ENCODE data around the gene FOXF2. TPM values are rescaled to one million over a fixed set of nuclear protein-coding genes. Genes with fewer than 3 reads are reported as not detected.

The FOXF2 gene
- total RNA-seq, 1 donor from 2014 or later, result 0.30 TPM

- intact Hi-C loops (cut with micrococcal nuclease), result no loop called here
- Histone ChIP-seq H3K4me3 (no peak overlapping the region), H3K4me1 (no peaks in the 10 kb centered on the region), H3K9me3 (replicated peaks) (peaks cover 16% of the 10 kb centered on the region), H3K27me3 (ENCODE audit: low read depth) (peaks cover 94% of the 10 kb centered on the region), H3K36me3 (no peaks in the 10 kb centered on the region), H3K27ac (replicated peaks) (no peak overlapping the region)
- TF ChIP-seq CTCF (IDR thresholded peaks at IDR 0.05; ENCODE audit: borderline replicate concordance), result no peak
- no peak for DNase-seq
Measured at GRCh38 chr6:1418471-1419191, 29.3 kb downstream of the FOXF2 start.

- no peak for TF ChIP-seq CTCF (IDR thresholded peaks at IDR 0.05; ENCODE audit: borderline replicate concordance)
- Histone ChIP-seq H3K9me3 (replicated peaks) (peaks cover 16% of the 10 kb centered on the region), H3K36me3 (no peaks in the 10 kb centered on the region), H3K4me3 (no peak overlapping the region), H3K4me1 (no peaks in the 10 kb centered on the region), H3K27ac (replicated peaks) (no peak overlapping the region), H3K27me3 (ENCODE audit: low read depth) (peaks cover 95% of the 10 kb centered on the region)
- intact Hi-C loops (cut with micrococcal nuclease), result no loop called here
- DNase-seq, result no peak
Measured at GRCh38 chr6:1420382-1420781, 31.0 kb downstream of the FOXF2 start.

- no peaks in the 10 kb centered on the region for H3K36me3 ChIP-seq
- TF ChIP-seq CTCF (IDR thresholded peaks at IDR 0.05; ENCODE audit: borderline replicate concordance), result no peak
- H3K4me3 ChIP-seq, result no peak overlapping the region
- peaks cover 16% of the 10 kb centered on the region for H3K9me3 ChIP-seq (replicated peaks)
- H3K27ac ChIP-seq (replicated peaks), result no peak overlapping the region
- no peak for DNase-seq
- intact Hi-C loops (cut with micrococcal nuclease), result no loop called here
- H3K27me3 ChIP-seq (ENCODE audit: low read depth), result peaks cover 95% of the 10 kb centered on the region
- H3K4me1 ChIP-seq, result no peaks in the 10 kb centered on the region
Measured at GRCh38 chr6:1422290-1422689, 32.9 kb downstream of the FOXF2 start.

DNA sequence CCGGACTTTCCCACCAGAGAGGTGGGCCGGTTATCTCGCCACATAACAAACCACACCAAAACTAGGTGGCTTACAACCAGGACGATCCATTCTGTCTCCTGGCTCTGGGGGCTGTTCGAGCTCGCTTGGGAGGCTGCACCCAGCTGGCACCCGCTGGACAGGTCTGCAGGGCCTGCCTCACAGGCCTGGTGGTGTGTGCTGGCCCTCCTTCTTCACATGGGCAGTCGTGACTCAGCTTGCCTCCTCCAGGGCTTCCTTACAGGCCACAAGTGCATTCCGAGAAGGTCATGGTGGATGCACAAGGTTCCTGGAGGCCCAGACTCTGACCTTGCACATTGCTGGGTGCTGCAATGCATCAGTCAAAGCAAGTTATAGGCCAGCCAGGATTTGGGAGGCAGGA, 34.2 kb downstream of the FOXF2 start:
- no peaks in the 10 kb centered on the region for H3K36me3 ChIP-seq
- no peak for DNase-seq
- H3K4me1 ChIP-seq, result no peaks in the 10 kb centered on the region
- intact Hi-C loops (cut with micrococcal nuclease), result no loop called here
- peaks cover 16% of the 10 kb centered on the region for H3K9me3 ChIP-seq (replicated peaks)
- TF ChIP-seq CTCF (IDR thresholded peaks at IDR 0.05; ENCODE audit: borderline replicate concordance), result no peak
- peaks cover 94% of the 10 kb centered on the region for H3K27me3 ChIP-seq (ENCODE audit: low read depth)
- H3K27ac ChIP-seq (replicated peaks), result no peak overlapping the region
- no peak overlapping the region for H3K4me3 ChIP-seq

GRCh38 chr6:1424306-1424927, 35.0 kb downstream of the FOXF2 start:
- Histone ChIP-seq H3K4me1 (no peaks in the 10 kb centered on the region), H3K36me3 (no peaks in the 10 kb centered on the region), H3K4me3 (no peak overlapping the region), H3K27ac (replicated peaks) (no peak overlapping the region), H3K27me3 (ENCODE audit: low read depth) (peaks cover 85% of the 10 kb centered on the region), H3K9me3 (replicated peaks) (peaks cover 16% of the 10 kb centered on the region)
- peak; percentile 20 for DNase-seq
- intact Hi-C loops (cut with micrococcal nuclease), result no loop called here
- TF ChIP-seq CTCF (IDR thresholded peaks at IDR 0.05; ENCODE audit: borderline replicate concordance), result peak; percentile 57
